Endodermal cell (in vitro differentiated cells): ENCODE measurements around the gene ACAD8. TPM values are rescaled to one million over a fixed set of nuclear protein-coding genes. Genes with fewer than 3 reads are reported as not detected.

ENCODE experiments used
- DNase-seq: peaks from one replicate; pipeline ENCODE4 v3.0.0-alpha.2; 2017
- H3K27ac ChIP-seq: 2 replicates; pipeline ENCODE4 v1.5.1; 2013; ENCODE audit warnings: mild to moderate bottlenecking, low read depth, low read length, moderate library complexity
- H3K27me3 ChIP-seq: 2 replicates; pipeline ENCODE4 v1.6.1; 2013; ENCODE audit warnings: mild to moderate bottlenecking, low read length, moderate library complexity; ENCODE audit not compliant: insufficient read depth, control insufficient read depth, poor library complexity, severe bottlenecking
- H3K36me3 ChIP-seq: 2 replicates; pipeline ENCODE4 v1.7.0; 2013; ENCODE audit warnings: mild to moderate bottlenecking, low read length, moderate library complexity; ENCODE audit not compliant: control insufficient read depth, insufficient read depth
- H3K4me1 ChIP-seq: one replicate; pipeline ENCODE4 v1.7.0; 2013; ENCODE audit warnings: low read length; ENCODE audit not compliant: control insufficient read depth, insufficient read depth
- H3K4me3 ChIP-seq: 2 replicates; pipeline ENCODE4 v1.5.1; 2013; ENCODE audit warnings: mild to moderate bottlenecking, low read length, moderate library complexity
- H3K9ac ChIP-seq: 2 replicates; pipeline ENCODE4 v1.6.1; 2013; ENCODE audit warnings: mild to moderate bottlenecking, low read length, moderate library complexity; ENCODE audit not compliant: poor library complexity, severe bottlenecking; ENCODE audit errors: extremely low read depth
- H3K9me3 ChIP-seq: 2 replicates; pipeline ENCODE4 v1.6.1; 2013; ENCODE audit warnings: mild to moderate bottlenecking, low read length, moderate library complexity; ENCODE audit not compliant: control insufficient read depth
- H3K27ac Mint-ChIP-seq: 2 replicates; pipeline ENCODE4 v1.8.0; 2020; ENCODE audit warnings: mixed read lengths
- H3K27me3 Mint-ChIP-seq: 2 replicates; pipeline ENCODE4 v1.8.0; 2021; ENCODE audit warnings: mild to moderate bottlenecking, mixed read lengths; ENCODE audit not compliant: insufficient read depth
- H3K36me3 Mint-ChIP-seq: 2 replicates; pipeline ENCODE4 v1.8.0; 2020; ENCODE audit warnings: low read depth, mixed read lengths
- H3K4me1 Mint-ChIP-seq: 2 replicates; pipeline ENCODE4 v1.8.0; 2020; ENCODE audit warnings: mixed read lengths
- H3K4me3 Mint-ChIP-seq: 2 replicates; pipeline ENCODE4 v1.8.0; 2020; ENCODE audit warnings: mild to moderate bottlenecking, moderate library complexity, mixed read lengths
- H3K9me3 Mint-ChIP-seq: 2 replicates; pipeline ENCODE4 v1.8.0; 2020; ENCODE audit warnings: mild to moderate bottlenecking, mixed read lengths
- WGBS, 2 experiments: methylation state at CpG; one replicate each; pipeline versions ENCODE4 v1.1.5 to v1.1.7; 2013; ENCODE audit warnings: missing lambda C conversion rate in 2 of 2, mixed read lengths in 1 of 2; ENCODE audit not compliant: insufficient coverage in 1 of 2, insufficient read length in 1 of 2; 5-methylcytosine and 5-hydroxymethylcytosine counted together
- long read RNA-seq, 4 experiments: library from polyadenylated mRNA in 2 of 4; library from RNA in 1 of 4; library from capped mRNA in 1 of 4; stranded (forward) in 3 of 4; unstranded in 1 of 4; transcript quantifications; one replicate each; pipeline ENCODE4 v2.0.0, GENCODE V29; 2020 to 2021; ENCODE audit warnings: inconsistent platforms in 1 of 4
- polyA plus RNA-seq, 2 experiments: library from polyadenylated mRNA; stranded (reverse); fragments of 50-300 nt; gene quantifications; one replicate each; pipeline ENCODE4 v1.2.3, GENCODE V29; 2013
- total RNA-seq, 2 donors: library from RNA; stranded (reverse); fragmentation: NEBNext Ultra II Directional in 1 of 2; extraction: Animal tissue kit (Norgen Biotek cat#: 25700) in 1 of 2; gene quantifications; 2 replicates in 1 of 2; 3 replicates in 1 of 2; pipeline ENCODE4 v1.2.1, GENCODE V29; 2021
- TF ChIP-seq, protein P1 (sequence below): fragments of 200-600 bp; sonication (generic); conservative IDR thresholded peaks from 2 replicates; pipeline ENCODE4 v1.5.0; 2021; ENCODE audit warnings: antibody characterized with exemption, mild to moderate bottlenecking

ACAD8 gene
- total RNA-seq, result 10 to 100 TPM; 35.3 to 37.2 TPM
- polyA plus RNA-seq (2013, experiment 1 of 2), result 28.5 TPM
- 26.4 TPM for polyA plus RNA-seq (2013, experiment 2 of 2)
- long read RNA-seq, experiment 1, transcript ACAD8-201 (11 exons, 2,249 nt), result major isoform, 5 of 12 reads
- long read RNA-seq, experiment 1, partial matches to known transcripts, result 3 of 12 reads
- long read RNA-seq, experiment 1, other reads (novel, unspliced or antisense), result 3 of 12 reads
- long read RNA-seq, experiment 2, transcript ACAD8-201 (11 exons, 2,249 nt), result major isoform, 62 of 99 reads
- long read RNA-seq, experiment 2, partial matches to known transcripts, result 8 of 99 reads
- long read RNA-seq, experiment 2, other reads (novel, unspliced or antisense), result 25 of 99 reads
- long read RNA-seq, experiment 3, transcript ACAD8-202 (8 exons, 1,797 nt), result minor isoform, 12 of 290 reads
- long read RNA-seq, experiment 3, transcript ACAD8-201 (11 exons, 2,249 nt), result major isoform, 207 of 290 reads
- long read RNA-seq, experiment 3, partial matches to known transcripts, result 8 of 290 reads
- long read RNA-seq, experiment 3, other reads (novel, unspliced or antisense), result 61 of 290 reads
- long read RNA-seq, experiment 4, transcript ACAD8-201 (11 exons, 2,249 nt), result major isoform, 11 of 25 reads
- long read RNA-seq, experiment 4, partial matches to known transcripts, result 2 of 25 reads
- long read RNA-seq, experiment 4, other reads (novel, unspliced or antisense), result 11 of 25 reads

GRCh38 chr11:134253188-134253993 lies at the start of gene ACAD8, which contains the start of gene THYN1:
ACAD8 (plus strand) TSS chr11:134253568; CDS start chr11:134253601, 33 bp downstream.
THYN1 (minus strand) TSS chr11:134253352; CDS start chr11:134252882, 470 bp downstream.
- DNase-seq, result peak; percentile 99
- Histone ChIP-seq H3K4me3 (peak within 1 kb of the TSS; percentile 99), H3K36me3 (peaks cover 30% of the 10 kb centered on the region), H3K27me3 (no peaks in the 10 kb centered on the region), H3K9ac (peak within 1 kb of the TSS; percentile 53), H3K27ac (no peak within 1 kb of the TSS), H3K4me1 (no peaks in the 10 kb centered on the region), H3K9me3 (no peaks in the 10 kb centered on the region)
- H3K27ac Mint-ChIP-seq, result peak within 1 kb of the TSS; percentile 77
- H3K4me1 Mint-ChIP-seq, result peaks cover 20% of the 10 kb centered on the region
- WGBS, 2 experiments, result 0% methylated on average over 21 to 70 of the region's 70 CpGs
- H3K27me3 Mint-ChIP-seq, result no peaks in the 10 kb centered on the region
- peak within 1 kb of the TSS; percentile 79 for H3K4me3 Mint-ChIP-seq
- TF ChIP-seq, protein P1, sequence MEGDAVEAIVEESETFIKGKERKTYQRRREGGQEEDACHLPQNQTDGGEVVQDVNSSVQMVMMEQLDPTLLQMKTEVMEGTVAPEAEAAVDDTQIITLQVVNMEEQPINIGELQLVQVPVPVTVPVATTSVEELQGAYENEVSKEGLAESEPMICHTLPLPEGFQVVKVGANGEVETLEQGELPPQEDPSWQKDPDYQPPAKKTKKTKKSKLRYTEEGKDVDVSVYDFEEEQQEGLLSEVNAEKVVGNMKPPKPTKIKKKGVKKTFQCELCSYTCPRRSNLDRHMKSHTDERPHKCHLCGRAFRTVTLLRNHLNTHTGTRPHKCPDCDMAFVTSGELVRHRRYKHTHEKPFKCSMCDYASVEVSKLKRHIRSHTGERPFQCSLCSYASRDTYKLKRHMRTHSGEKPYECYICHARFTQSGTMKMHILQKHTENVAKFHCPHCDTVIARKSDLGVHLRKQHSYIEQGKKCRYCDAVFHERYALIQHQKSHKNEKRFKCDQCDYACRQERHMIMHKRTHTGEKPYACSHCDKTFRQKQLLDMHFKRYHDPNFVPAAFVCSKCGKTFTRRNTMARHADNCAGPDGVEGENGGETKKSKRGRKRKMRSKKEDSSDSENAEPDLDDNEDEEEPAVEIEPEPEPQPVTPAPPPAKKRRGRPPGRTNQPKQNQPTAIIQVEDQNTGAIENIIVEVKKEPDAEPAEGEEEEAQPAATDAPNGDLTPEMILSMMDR, result no peak
- no peaks in the 10 kb centered on the region for H3K9me3 Mint-ChIP-seq
- H3K36me3 Mint-ChIP-seq, result peaks cover 36% of the 10 kb centered on the region

DNA sequence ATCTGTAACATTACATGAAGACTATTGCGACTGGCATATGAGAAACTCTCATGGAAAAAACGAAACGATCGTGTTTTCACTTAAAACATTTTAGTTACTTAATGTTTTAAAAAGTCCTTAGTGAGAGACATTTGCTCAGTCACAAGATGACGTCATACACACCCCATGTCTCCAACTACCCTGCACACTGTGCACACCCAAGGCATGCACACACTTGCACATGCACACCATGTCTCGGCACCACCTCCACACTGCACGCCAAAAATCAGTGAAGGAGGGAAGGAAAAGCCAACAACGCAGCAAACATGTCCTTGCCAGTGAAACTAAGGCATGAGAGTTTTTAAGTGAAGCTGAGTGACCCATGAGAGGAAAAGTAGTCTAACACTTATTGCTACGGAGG lies 47.6 kb upstream of the ACAD8 start:
- TF ChIP-seq, protein P1, result no peak
- Histone ChIP-seq H3K4me3 (no peak overlapping the region), H3K27me3 (no peaks in the 10 kb centered on the region), H3K36me3 (peaks cover 90% of the 10 kb centered on the region), H3K4me1 (no peaks in the 10 kb centered on the region), H3K27ac (no peak overlapping the region), H3K9me3 (no peaks in the 10 kb centered on the region), H3K9ac (no peak overlapping the region)
- no peak overlapping the region for H3K27ac Mint-ChIP-seq
- DNase-seq, result no peak
- peaks cover 72% of the 10 kb centered on the region for H3K36me3 Mint-ChIP-seq
- no peaks in the 10 kb centered on the region for H3K9me3 Mint-ChIP-seq
- no peak overlapping the region for H3K4me3 Mint-ChIP-seq
- no peaks in the 10 kb centered on the region for H3K4me1 Mint-ChIP-seq
- no peaks in the 10 kb centered on the region for H3K27me3 Mint-ChIP-seq
- WGBS, 2 experiments, result 97 to 100% methylated on average over 2 to 9 of the region's 9 CpGs

DNA sequence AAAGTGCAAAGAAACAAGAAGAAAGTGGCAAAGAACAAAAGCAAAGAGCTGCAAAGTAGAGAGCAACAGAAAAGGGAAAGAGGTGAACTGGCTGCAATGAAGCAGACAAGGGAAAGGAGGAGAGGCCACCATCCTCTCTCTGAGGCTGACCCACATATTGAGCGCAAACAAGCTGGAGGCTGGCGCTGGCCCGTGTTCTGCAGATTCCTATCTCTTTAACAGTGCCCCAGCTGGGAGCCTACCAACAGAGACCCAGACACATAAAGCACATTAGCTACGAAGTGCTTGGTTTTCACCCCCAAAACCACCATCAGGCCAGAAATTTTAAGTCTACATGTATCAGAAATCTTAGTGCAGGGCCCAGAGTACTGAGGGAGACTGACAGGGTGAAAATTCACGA lies 47.2 kb upstream of the ACAD8 start:
- H3K4me3 Mint-ChIP-seq, result no peak overlapping the region
- DNase-seq, result no peak
- Histone ChIP-seq H3K9me3 (no peaks in the 10 kb centered on the region), H3K27me3 (no peaks in the 10 kb centered on the region), H3K36me3 (peaks cover 89% of the 10 kb centered on the region), H3K4me1 (no peaks in the 10 kb centered on the region), H3K27ac (no peak overlapping the region), H3K9ac (no peak overlapping the region), H3K4me3 (no peak overlapping the region)
- H3K27me3 Mint-ChIP-seq, result no peaks in the 10 kb centered on the region
- WGBS, 2 experiments, result 92 to 100% methylated on average over 1 to 5 of the region's 5 CpGs
- no peaks in the 10 kb centered on the region for H3K9me3 Mint-ChIP-seq
- no peaks in the 10 kb centered on the region for H3K4me1 Mint-ChIP-seq
- TF ChIP-seq, protein P1, result no peak
- H3K36me3 Mint-ChIP-seq, result peaks cover 69% of the 10 kb centered on the region
- no peak overlapping the region for H3K27ac Mint-ChIP-seq
